LoVo (cell line): Measurements from ENCODE around the gene NANOS3.
"Not testable (repeated sequence)": the region's sequence is repeated elsewhere in the genome, so short reads cannot be mapped to it uniquely, and the experiment has no call there.

Source experiments
- DNase-seq: peaks from one replicate; pipeline ENCODE4 v3.0.0-alpha.2; 2016; ENCODE audit warnings: low spot score

NANOS3 gene

GRCh38 chr19:13920940-13921747 is 44.2 kb downstream of the NANOS3 start:
- DNase-seq: no peak

- not testable (repeated sequence) for DNase-seq
Measured at GRCh38 chr19:13922118-13922517, 45.2 kb downstream of the NANOS3 start.

GRCh38 chr19:13923194-13923987 is 46.5 kb downstream of the NANOS3 start:
- no peak for DNase-seq

- DNase-seq: no peak
Measured at GRCh38 chr19:13926010-13926409, 49.1 kb downstream of the NANOS3 start.

GRCh38 chr19:13926715-13927114 is 49.8 kb downstream of the NANOS3 start:
- no peak for DNase-seq

GRCh38 chr19:13929340-13929739 is 52.4 kb downstream of the NANOS3 start:
- no peak for DNase-seq

- DNase-seq: no peak
Measured at GRCh38 chr19:13929956-13930355, 53.0 kb downstream of the NANOS3 start.
